ENCODE data around the gene ATP13A3.
A peak's percentile ranks its signal among the peaks of the same experiment; 100 is the strongest.

ATP13A3 gene

DNA sequence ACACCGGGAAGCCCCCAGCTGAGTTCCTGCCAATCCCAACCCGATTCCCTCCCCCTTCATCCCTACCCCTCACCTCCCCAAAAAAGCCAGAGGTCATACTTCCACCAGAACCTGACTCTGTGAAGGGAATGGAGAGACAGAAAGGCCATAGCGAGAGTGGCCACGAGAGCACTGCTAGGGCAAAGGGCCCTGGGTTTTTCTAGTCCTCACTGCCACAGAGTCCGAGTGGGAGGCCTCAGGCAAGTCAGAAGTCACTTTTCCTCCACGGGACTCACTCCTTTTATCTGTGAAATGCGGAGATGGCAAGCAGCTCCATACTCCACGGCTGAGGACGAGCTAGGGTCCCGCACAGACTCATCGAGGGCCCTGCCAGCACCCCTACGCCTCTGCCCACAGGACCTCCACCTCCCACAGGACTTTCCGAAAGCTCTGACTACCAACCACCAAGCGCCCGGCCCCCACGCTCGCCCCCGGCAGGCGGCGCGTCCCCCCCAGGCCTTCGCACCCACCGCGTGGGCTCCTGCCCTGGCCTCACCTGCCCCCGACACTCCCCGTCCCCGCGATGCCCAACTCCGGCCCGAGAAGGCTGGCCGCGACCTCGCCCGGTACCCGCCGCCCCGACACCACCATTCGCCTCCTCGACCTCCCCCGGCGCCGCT is 792 bp downstream of the ATP13A3 start:
- H3K4me2 ChIP-seq (ENCODE audit: insufficient read depth, low read length, poor library complexity, severe bottlenecking) = peak overlapping the region; percentile 89
- no peak overlapping the region for H3K27ac ChIP-seq (replicated peaks; ENCODE audit: low read length)
- H3K27me3 ChIP-seq (ENCODE audit: control insufficient read depth in 3 of 3, insufficient read depth in 3 of 3, low read depth in 1 of 3, low read length in 3 of 3) = peaks cover 0 to 13% (median 0%) of the 10 kb centered on the region in 3 experiments
- peaks cover 7% of the 10 kb centered on the region for H3K79me1 ChIP-seq (ENCODE audit: low read depth, low read length)
- no peak overlapping the region for H2BK120ac ChIP-seq (ENCODE audit: low read depth, low read length)
- peak overlapping the region; percentile 78 to 82 for H3K4me3 ChIP-seq (ENCODE audit: low read length in 2 of 2)
- no peak overlapping the region for H4K8ac ChIP-seq (ENCODE audit: low read depth, low read length)
- H2AFZ ChIP-seq (ENCODE audit: low read length) = peak overlapping the region; percentile 82
- no peak overlapping the region for H4K91ac ChIP-seq (ENCODE audit: low read depth, low read length, poor library complexity)
- H3K36me3 ChIP-seq (replicated peaks in 1 of 2; ENCODE audit: control insufficient read depth in 2 of 2, insufficient read depth in 2 of 2, low read length in 2 of 2) = peaks cover 0 to 39% of the 10 kb centered on the region in 2 donors
- no peak overlapping the region for H2BK12ac ChIP-seq (ENCODE audit: low read length)
- DNase-seq (ENCODE audit: low spot score) = no peak
- H2AK5ac ChIP-seq (ENCODE audit: low read depth, low read length) = peak overlapping the region; percentile 97
- no CpG with 5 or more reads among the region's 42 CpGs for WGBS, 2 donors (ENCODE audit: extremely low coverage in 2 of 2, insufficient read length in 2 of 2, insufficient replicate concordance in 1 of 2)
- no peak overlapping the region for H3K4ac ChIP-seq (ENCODE audit: low read length)
- peak overlapping the region; percentile 97 for H3K14ac ChIP-seq (ENCODE audit: low read length)
- peak overlapping the region; percentile 17 for H2BK15ac ChIP-seq (ENCODE audit: low read length)
- peaks cover 0 to 6% of the 10 kb centered on the region in 2 donors for H3K9me3 ChIP-seq (replicated peaks in 1 of 2; ENCODE audit: control insufficient read depth in 2 of 2, insufficient read depth in 1 of 2, low read depth in 1 of 2, low read length in 2 of 2)
- H2BK5ac ChIP-seq (ENCODE audit: low read length) = peak overlapping the region; percentile 90
- peak overlapping the region; percentile 98 for H3K9ac ChIP-seq (ENCODE audit: low read depth, low read length, poor library complexity)
- H3K23ac ChIP-seq (ENCODE audit: low read depth, low read length, poor library complexity) = peak overlapping the region; percentile 31
- H3K18ac ChIP-seq (ENCODE audit: low read length) = peak overlapping the region; percentile 97
- no peaks in the 10 kb centered on the region for H3K4me1 ChIP-seq (ENCODE audit: control insufficient read depth in 2 of 2, insufficient read depth in 1 of 2, low read depth in 1 of 2, low read length in 2 of 2)

DNA sequence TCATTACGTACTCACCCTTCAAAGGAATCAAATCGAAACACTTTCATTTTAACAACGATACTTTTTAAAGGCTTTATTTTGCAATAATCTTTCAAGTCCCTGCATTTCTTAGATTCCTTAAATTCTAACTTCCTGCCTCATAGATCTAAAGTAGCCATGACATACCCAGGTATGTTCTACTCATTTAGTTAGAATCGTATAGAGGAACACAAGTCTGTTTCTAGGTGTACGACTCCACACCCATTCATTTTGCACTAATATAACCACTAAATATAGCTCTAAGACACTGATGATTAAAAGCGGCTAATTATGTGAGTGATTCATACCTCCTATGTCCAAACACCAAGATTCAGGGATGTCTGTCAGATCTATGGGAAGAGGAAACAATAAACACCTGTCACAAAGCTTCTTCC is 1.3 kb downstream of the ATP13A3 start:
- H2AK5ac ChIP-seq (ENCODE audit: low read depth, low read length) = no peak overlapping the region
- H3K4me3 ChIP-seq (ENCODE audit: low read length in 2 of 2) = peak overlapping the region; percentile 78 to 82
- H3K4me1 ChIP-seq (ENCODE audit: control insufficient read depth in 2 of 2, insufficient read depth in 1 of 2, low read depth in 1 of 2, low read length in 2 of 2) = no peaks in the 10 kb centered on the region
- no peak overlapping the region for H3K9ac ChIP-seq (ENCODE audit: low read depth, low read length, poor library complexity)
- peak overlapping the region; percentile 89 for H3K4me2 ChIP-seq (ENCODE audit: insufficient read depth, low read length, poor library complexity, severe bottlenecking)
- 100% methylated on average over 2 of the region's 6 CpGs; no CpG with 5 or more reads in 1 of the 2 donors for WGBS, 2 donors (ENCODE audit: extremely low coverage in 2 of 2, insufficient read length in 2 of 2, insufficient replicate concordance in 1 of 2)
- H3K79me1 ChIP-seq (ENCODE audit: low read depth, low read length) = peaks cover 7% of the 10 kb centered on the region
- H4K91ac ChIP-seq (ENCODE audit: low read depth, low read length, poor library complexity) = no peak overlapping the region
- no peak overlapping the region for H4K8ac ChIP-seq (ENCODE audit: low read depth, low read length)
- H3K27me3 ChIP-seq (ENCODE audit: control insufficient read depth in 3 of 3, insufficient read depth in 3 of 3, low read depth in 1 of 3, low read length in 3 of 3) = peaks cover 0 to 13% (median 0%) of the 10 kb centered on the region in 3 experiments
- peaks cover 0 to 6% of the 10 kb centered on the region in 2 donors for H3K9me3 ChIP-seq (replicated peaks in 1 of 2; ENCODE audit: control insufficient read depth in 2 of 2, insufficient read depth in 1 of 2, low read depth in 1 of 2, low read length in 2 of 2)
- no peak overlapping the region for H3K4ac ChIP-seq (ENCODE audit: low read length)
- no peak for DNase-seq (ENCODE audit: low spot score)
- no peak overlapping the region for H3K18ac ChIP-seq (ENCODE audit: low read length)
- H3K23ac ChIP-seq (ENCODE audit: low read depth, low read length, poor library complexity) = no peak overlapping the region
- H2BK15ac ChIP-seq (ENCODE audit: low read length) = no peak overlapping the region
- no peak overlapping the region for H2BK12ac ChIP-seq (ENCODE audit: low read length)
- H2BK120ac ChIP-seq (ENCODE audit: low read depth, low read length) = no peak overlapping the region
- peaks cover 0 to 43% of the 10 kb centered on the region in 2 donors for H3K36me3 ChIP-seq (replicated peaks in 1 of 2; ENCODE audit: control insufficient read depth in 2 of 2, insufficient read depth in 2 of 2, low read length in 2 of 2)
- H3K27ac ChIP-seq (replicated peaks; ENCODE audit: low read length) = no peak overlapping the region
- H3K14ac ChIP-seq (ENCODE audit: low read length) = no peak overlapping the region
- H2AFZ ChIP-seq (ENCODE audit: low read length) = no peak overlapping the region
- H2BK5ac ChIP-seq (ENCODE audit: low read length) = no peak overlapping the region

DNA sequence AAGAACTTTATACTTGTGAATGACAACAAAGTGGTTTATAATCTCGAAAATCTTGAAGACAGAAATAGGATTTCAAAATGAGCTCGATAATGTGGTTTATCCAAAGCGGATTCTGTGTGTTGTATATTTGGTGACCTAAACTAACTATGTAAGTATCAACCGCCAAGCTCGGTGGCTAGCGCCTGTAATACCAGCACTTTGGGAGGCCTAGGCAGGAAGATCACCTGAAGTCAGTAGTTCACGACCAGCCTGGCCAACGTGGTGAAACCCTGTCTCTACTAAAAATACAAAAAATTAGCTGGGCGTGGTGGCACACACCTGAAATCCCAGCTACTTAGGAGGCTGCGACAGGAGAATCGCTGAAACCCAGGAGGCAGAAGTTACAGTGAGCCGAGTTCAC is 2.2 kb downstream of the ATP13A3 start:
- H3K27ac ChIP-seq (replicated peaks; ENCODE audit: low read length) = no peak overlapping the region

DNA sequence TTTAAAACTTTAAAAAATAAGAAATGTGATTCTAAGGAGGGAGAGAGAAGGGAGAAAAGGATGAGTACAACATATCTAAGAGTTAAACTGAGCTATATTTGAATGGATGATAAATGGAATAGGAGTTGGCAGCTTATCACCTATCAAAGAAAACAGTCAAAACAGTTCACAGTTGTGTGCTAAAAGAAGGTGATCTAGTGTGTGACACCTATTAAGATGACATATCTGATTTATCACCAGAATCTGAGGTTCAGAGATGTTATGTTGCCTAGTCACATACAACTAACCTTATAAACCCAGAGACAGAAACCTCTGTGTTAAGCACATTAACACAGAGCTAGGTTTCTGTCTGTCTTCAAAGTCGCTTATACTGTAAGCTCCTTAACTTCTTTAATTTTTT is 3.0 kb downstream of the ATP13A3 start:
- H2BK5ac ChIP-seq (ENCODE audit: low read length) = no peak overlapping the region

More for the DNA sequence above, 2.2 kb downstream of the ATP13A3 start:
- Histone ChIP-seq H2AFZ (ENCODE audit: low read length) (no peak overlapping the region), H4K91ac (ENCODE audit: low read depth, low read length, poor library complexity) (no peak overlapping the region), H2BK12ac (ENCODE audit: low read length) (no peak overlapping the region), H3K4me3 (ENCODE audit: low read length in 2 of 2) (peak overlapping the region in 1 of 2 donors; percentile 78), H2AK5ac (ENCODE audit: low read depth, low read length) (no peak overlapping the region), H3K79me1 (ENCODE audit: low read depth, low read length) (peaks cover 7% of the 10 kb centered on the region), H3K9ac (ENCODE audit: low read depth, low read length, poor library complexity) (no peak overlapping the region), H2BK120ac (ENCODE audit: low read depth, low read length) (no peak overlapping the region), H2BK5ac (ENCODE audit: low read length) (no peak overlapping the region), H3K9me3 (replicated peaks in 1 of 2; ENCODE audit: control insufficient read depth in 2 of 2, insufficient read depth in 1 of 2, low read depth in 1 of 2, low read length in 2 of 2) (peaks cover 0 to 6% of the 10 kb centered on the region in 2 donors), H2BK15ac (ENCODE audit: low read length) (no peak overlapping the region), H3K14ac (ENCODE audit: low read length) (no peak overlapping the region), H3K4ac (ENCODE audit: low read length) (no peak overlapping the region), H3K18ac (ENCODE audit: low read length) (no peak overlapping the region), H4K8ac (ENCODE audit: low read depth, low read length) (no peak overlapping the region), H3K4me2 (ENCODE audit: insufficient read depth, low read length, poor library complexity, severe bottlenecking) (no peak overlapping the region), H3K27me3 (ENCODE audit: control insufficient read depth in 3 of 3, insufficient read depth in 3 of 3, low read depth in 1 of 3, low read length in 3 of 3) (peaks cover 0 to 13% (median 0%) of the 10 kb centered on the region in 3 experiments), H3K4me1 (ENCODE audit: control insufficient read depth in 2 of 2, insufficient read depth in 1 of 2, low read depth in 1 of 2, low read length in 2 of 2) (no peaks in the 10 kb centered on the region), H3K23ac (ENCODE audit: low read depth, low read length, poor library complexity) (no peak overlapping the region), H3K36me3 (replicated peaks in 1 of 2; ENCODE audit: control insufficient read depth in 2 of 2, insufficient read depth in 2 of 2, low read length in 2 of 2) (peaks cover 0 to 45% of the 10 kb centered on the region in 2 donors)
- no CpG with 5 or more reads among the region's 12 CpGs for WGBS, 2 donors (ENCODE audit: extremely low coverage in 2 of 2, insufficient read length in 2 of 2, insufficient replicate concordance in 1 of 2)
- DNase-seq (ENCODE audit: low spot score) = no peak

More for the DNA sequence above, 3.0 kb downstream of the ATP13A3 start:
- no peak overlapping the region for H3K14ac ChIP-seq (ENCODE audit: low read length)
- no peak overlapping the region for H3K4ac ChIP-seq (ENCODE audit: low read length)
- no peak for DNase-seq (ENCODE audit: low spot score)
- no peak overlapping the region for H3K4me2 ChIP-seq (ENCODE audit: insufficient read depth, low read length, poor library complexity, severe bottlenecking)
- peaks cover 0 to 50% of the 10 kb centered on the region in 2 donors for H3K36me3 ChIP-seq (replicated peaks in 1 of 2; ENCODE audit: control insufficient read depth in 2 of 2, insufficient read depth in 2 of 2, low read length in 2 of 2)
- peaks cover 0 to 13% (median 0%) of the 10 kb centered on the region in 3 experiments for H3K27me3 ChIP-seq (ENCODE audit: control insufficient read depth in 3 of 3, insufficient read depth in 3 of 3, low read depth in 1 of 3, low read length in 3 of 3)
- no peak overlapping the region for H3K18ac ChIP-seq (ENCODE audit: low read length)
- peaks cover 7% of the 10 kb centered on the region for H3K79me1 ChIP-seq (ENCODE audit: low read depth, low read length)
- H3K4me3 ChIP-seq (ENCODE audit: low read length in 2 of 2) = no peak overlapping the region
- H3K27ac ChIP-seq (replicated peaks; ENCODE audit: low read length) = no peak overlapping the region
- H3K23ac ChIP-seq (ENCODE audit: low read depth, low read length, poor library complexity) = no peak overlapping the region
- no peak overlapping the region for H4K8ac ChIP-seq (ENCODE audit: low read depth, low read length)
- H3K9ac ChIP-seq (ENCODE audit: low read depth, low read length, poor library complexity) = no peak overlapping the region
- H4K91ac ChIP-seq (ENCODE audit: low read depth, low read length, poor library complexity) = no peak overlapping the region
- H2AFZ ChIP-seq (ENCODE audit: low read length) = no peak overlapping the region
- no peaks in the 10 kb centered on the region for H3K4me1 ChIP-seq (ENCODE audit: control insufficient read depth in 2 of 2, insufficient read depth in 1 of 2, low read depth in 1 of 2, low read length in 2 of 2)
- no peak overlapping the region for H2BK12ac ChIP-seq (ENCODE audit: low read length)
- peaks cover 0 to 6% of the 10 kb centered on the region in 2 donors for H3K9me3 ChIP-seq (replicated peaks in 1 of 2; ENCODE audit: control insufficient read depth in 2 of 2, insufficient read depth in 1 of 2, low read depth in 1 of 2, low read length in 2 of 2)
- H2AK5ac ChIP-seq (ENCODE audit: low read depth, low read length) = no peak overlapping the region
- H2BK15ac ChIP-seq (ENCODE audit: low read length) = no peak overlapping the region
- WGBS, 2 donors (ENCODE audit: extremely low coverage in 2 of 2, insufficient read length in 2 of 2, insufficient replicate concordance in 1 of 2) = no CpG with 5 or more reads among the region's 1 CpG
- H2BK120ac ChIP-seq (ENCODE audit: low read depth, low read length) = no peak overlapping the region

Measured in neuronal stem cell (in vitro differentiated cells).